D721Med (cell line): Measurements from ENCODE around the gene RERE.

Experiments
- DNase-seq: peaks from one replicate; pipeline ENCODE4 v3.0.0; 2011; ENCODE audit warnings: low spot score; ENCODE audit not compliant: insufficient read length
- FAIRE-seq: peaks from 2 replicates; lab custom pipeline; 2011; peaks lifted over from hg19 to GRCh38; lab: Jason Lieb, UNC
- TF ChIP-seq, protein P1 (sequence below): IDR thresholded peaks from 2 replicates; pipeline ENCODE4 v1.5.1; 2012; ENCODE audit warnings: mild to moderate bottlenecking, control low read depth; ENCODE audit not compliant: insufficient read depth; ENCODE audit errors: missing control alignments

The RERE gene

DNA sequence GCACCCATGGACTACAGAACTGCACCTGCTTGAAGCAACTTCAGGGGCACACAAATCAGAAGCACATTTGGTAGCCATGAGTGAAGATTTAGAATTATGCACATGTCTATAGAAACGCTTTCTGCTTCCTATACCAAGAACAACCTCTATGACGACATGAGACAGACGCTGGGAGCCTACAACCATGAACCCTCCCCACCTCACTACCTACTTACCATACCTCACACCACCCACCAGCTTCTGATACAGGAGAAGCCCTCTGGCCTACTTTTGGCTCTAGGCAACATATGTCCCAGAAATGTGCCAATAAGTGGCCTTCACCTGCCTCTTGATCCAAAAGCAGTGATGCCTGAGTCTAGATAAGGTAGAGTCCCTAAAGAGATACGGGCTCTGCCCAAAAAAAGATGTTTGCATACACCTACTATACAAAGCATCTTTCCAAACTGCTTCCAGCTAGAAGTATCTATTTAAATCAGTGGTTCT lies 441.0 kb downstream of the RERE start:
- FAIRE-seq (no peak), DNase-seq (no peak)
- TF ChIP-seq, protein P1, sequence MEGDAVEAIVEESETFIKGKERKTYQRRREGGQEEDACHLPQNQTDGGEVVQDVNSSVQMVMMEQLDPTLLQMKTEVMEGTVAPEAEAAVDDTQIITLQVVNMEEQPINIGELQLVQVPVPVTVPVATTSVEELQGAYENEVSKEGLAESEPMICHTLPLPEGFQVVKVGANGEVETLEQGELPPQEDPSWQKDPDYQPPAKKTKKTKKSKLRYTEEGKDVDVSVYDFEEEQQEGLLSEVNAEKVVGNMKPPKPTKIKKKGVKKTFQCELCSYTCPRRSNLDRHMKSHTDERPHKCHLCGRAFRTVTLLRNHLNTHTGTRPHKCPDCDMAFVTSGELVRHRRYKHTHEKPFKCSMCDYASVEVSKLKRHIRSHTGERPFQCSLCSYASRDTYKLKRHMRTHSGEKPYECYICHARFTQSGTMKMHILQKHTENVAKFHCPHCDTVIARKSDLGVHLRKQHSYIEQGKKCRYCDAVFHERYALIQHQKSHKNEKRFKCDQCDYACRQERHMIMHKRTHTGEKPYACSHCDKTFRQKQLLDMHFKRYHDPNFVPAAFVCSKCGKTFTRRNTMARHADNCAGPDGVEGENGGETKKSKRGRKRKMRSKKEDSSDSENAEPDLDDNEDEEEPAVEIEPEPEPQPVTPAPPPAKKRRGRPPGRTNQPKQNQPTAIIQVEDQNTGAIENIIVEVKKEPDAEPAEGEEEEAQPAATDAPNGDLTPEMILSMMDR = no peak

- TF ChIP-seq, protein P1 = peak; percentile 43
- DNase-seq (no peak), FAIRE-seq (no peak)
Observed at GRCh38 chr1:8374812-8375211, 442.6 kb downstream of the RERE start.

DNA sequence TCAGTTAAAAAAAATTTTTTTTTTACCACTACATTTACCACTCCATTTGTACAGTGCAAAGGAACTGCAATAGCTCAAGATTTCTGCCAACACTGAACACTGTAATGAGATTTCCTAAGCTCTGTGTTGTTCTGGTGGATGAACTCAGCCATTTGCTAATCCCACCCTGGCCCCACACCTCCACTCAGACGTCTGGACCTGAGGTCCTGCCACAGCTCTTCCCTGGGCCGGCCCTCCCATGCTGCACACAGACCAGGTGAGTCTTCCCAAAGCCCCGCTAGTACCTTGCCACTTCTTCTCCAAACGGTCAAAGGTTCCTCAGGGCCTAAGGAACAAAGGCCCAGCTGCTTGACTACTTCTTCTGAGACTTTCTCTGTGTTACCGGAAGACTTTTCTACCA lies 443.1 kb downstream of the RERE start:
- TF ChIP-seq, protein P1 = no peak
- FAIRE-seq (no peak), DNase-seq (no peak)

- FAIRE-seq (no peak), DNase-seq (peak; percentile 51)
- TF ChIP-seq, protein P1 = no peak
Observed at GRCh38 chr1:8373581-8374241, 443.7 kb downstream of the RERE start.

DNA sequence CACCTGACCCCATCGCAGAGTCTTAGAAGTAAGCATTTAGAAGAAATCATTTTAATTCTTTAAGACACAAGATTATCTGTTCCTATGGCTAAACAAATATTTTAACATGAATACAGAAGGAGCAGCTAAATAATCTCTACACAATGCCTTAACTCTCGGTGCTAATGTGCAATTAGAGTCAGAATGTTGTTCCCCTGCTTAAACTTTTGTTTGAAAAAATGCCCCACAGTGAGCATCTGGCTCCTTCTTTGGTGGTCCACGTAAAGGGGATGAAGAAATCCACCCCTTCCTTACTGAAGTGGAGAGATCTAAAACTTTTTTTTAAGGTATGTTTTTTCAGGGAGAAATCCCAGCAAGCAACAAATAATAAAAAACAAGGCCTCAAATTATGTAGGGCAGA lies 444.3 kb downstream of the RERE start:
- DNase-seq (no peak), FAIRE-seq (no peak)
- TF ChIP-seq, protein P1 = no peak

- TF ChIP-seq, protein P1 = no peak
- FAIRE-seq (no peak), DNase-seq (no peak)
Observed at GRCh38 chr1:8371372-8371991, 446.0 kb downstream of the RERE start.

GRCh38 chr1:8370905-8371315 lies 446.5 kb downstream of the RERE start:
- no peak for FAIRE-seq
- no peak for DNase-seq
- TF ChIP-seq, protein P1 = no peak
